AG09319 (cell line): ENCODE results near the gene OR12D1.
"Not testable (repeated sequence)": the region's sequence is repeated elsewhere in the genome, so short reads cannot be mapped to it uniquely, and the experiment has no call there.

ENCODE experiments used
- DNase-seq: peaks from one replicate; pipeline ENCODE4 v3.0.0-alpha.2; 2010; ENCODE audit warnings: low read depth; ENCODE audit errors: extremely low read depth
- CTCF ChIP-seq: IDR thresholded peaks from 2 replicates; pipeline ENCODE4 v1.5.1; 2011; ENCODE audit warnings: low read depth, mild to moderate bottlenecking, inconsistent platforms, low read length, moderate library complexity

Gene OR12D1

GRCh38 chr6:29442719-29443118 is 28.0 kb downstream of the OR12D1 start:
- no peak for TF ChIP-seq CTCF
- no peak for DNase-seq

GRCh38 chr6:29444031-29444430 is 29.3 kb downstream of the OR12D1 start:
- DNase-seq: not testable (repeated sequence)

GRCh38 chr6:29447670-29448069 is 32.9 kb downstream of the OR12D1 start:
- no peak for DNase-seq
- no peak for TF ChIP-seq CTCF

- no peak for TF ChIP-seq CTCF
- DNase-seq: no peak
Measured at GRCh38 chr6:29451471-29452193, 36.9 kb downstream of the OR12D1 start.

DNA sequence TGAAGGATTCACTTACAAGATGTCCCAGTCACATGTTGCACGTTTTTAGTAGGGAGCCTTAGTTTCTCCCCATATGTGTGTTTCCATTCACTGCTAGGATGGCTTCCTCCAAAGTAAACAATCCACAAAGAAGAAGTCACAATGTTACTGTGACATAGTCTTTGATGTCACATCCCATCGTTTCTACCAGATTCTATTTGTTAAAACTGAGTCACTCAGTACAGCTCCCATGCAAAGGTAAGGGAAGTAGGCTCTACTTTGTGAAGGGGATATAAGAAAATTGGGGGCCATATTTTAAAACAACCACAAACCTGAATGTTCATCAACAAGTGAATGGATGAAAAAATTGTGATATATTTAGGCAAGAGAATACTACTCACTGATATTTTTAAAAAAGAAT is 42.2 kb downstream of the OR12D1 start, which contains the start of the genes OR11A1 and OR2H1:
TSS of gene OR11A1 (minus strand) at position 101 of the 400 bp plus-strand sequence. CDS start 29,430 bp downstream, outside the sequence.
TSS of gene OR2H1 (plus strand) at position 185 of the 400 bp plus-strand sequence. CDS start 4,615 bp downstream, outside the sequence.
- no peak for DNase-seq
- TF ChIP-seq CTCF: no peak

GRCh38 chr6:29461021-29461814 is 46.5 kb downstream of the OR12D1 start:
- no peak for DNase-seq
- no peak for TF ChIP-seq CTCF

DNA sequence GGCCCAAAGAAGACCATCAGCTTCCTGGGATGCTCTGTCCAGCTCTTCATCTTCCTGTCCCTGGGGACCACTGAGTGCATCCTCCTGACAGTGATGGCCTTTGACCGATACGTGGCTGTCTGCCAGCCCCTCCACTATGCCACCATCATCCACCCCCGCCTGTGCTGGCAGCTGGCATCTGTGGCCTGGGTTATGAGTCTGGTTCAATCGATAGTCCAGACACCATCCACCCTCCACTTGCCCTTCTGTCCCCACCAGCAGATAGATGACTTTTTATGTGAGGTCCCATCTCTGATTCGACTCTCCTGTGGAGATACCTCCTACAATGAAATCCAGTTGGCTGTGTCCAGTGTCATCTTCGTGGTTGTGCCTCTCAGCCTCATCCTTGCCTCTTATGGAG is 47.3 kb downstream of the OR12D1 start:
- DNase-seq: no peak
- no peak for TF ChIP-seq CTCF
